GM20000 (cell line): ENCODE results near the gene SELE.

Source experiments
- DNase-seq: peaks from one replicate; pipeline ENCODE4 v3.0.0; 2012; ENCODE audit warnings: low spot score
- TF ChIP-seq, protein P1 (sequence below): IDR thresholded peaks from 2 replicates; pipeline ENCODE4 v1.5.1; 2012; ENCODE audit warnings: mild to moderate bottlenecking, control low read depth; ENCODE audit errors: extremely low read depth, missing control alignments

Gene SELE

DNA sequence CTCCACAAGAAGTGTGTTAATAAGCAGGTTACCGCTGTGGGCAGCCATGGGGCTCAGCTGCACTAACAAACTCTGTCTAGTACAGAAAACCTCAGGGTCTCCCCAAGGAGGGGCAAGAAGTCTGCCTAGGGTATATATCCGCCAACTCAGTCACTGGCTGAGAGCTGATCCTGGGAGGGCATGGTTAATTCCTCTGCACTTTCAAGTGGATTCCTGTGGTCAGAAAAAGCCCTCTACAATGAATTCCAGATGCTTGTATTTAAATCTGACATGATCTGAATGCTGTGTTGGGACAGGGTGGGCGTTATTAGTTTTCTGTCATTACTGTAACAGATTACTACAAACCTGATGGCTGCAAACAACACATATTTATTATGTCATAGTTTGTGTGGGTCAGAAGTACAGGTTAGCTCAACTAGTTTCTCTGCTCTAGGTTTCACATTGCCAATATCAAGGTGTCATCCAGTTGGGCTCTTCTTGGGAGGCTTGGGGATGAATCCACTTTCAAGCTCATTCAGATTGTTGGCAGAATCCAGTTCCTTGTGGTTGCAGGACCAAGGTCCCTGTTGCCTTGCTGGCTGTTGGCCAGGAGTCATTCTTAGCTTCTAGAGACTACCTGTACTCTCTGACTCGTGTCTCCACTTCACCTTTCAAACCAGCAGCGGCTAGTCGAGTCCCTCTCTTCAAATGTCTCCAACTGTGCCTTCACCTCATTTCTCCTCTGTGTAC lies 8.0 kb upstream of the SELE start:
- TF ChIP-seq, protein P1, sequence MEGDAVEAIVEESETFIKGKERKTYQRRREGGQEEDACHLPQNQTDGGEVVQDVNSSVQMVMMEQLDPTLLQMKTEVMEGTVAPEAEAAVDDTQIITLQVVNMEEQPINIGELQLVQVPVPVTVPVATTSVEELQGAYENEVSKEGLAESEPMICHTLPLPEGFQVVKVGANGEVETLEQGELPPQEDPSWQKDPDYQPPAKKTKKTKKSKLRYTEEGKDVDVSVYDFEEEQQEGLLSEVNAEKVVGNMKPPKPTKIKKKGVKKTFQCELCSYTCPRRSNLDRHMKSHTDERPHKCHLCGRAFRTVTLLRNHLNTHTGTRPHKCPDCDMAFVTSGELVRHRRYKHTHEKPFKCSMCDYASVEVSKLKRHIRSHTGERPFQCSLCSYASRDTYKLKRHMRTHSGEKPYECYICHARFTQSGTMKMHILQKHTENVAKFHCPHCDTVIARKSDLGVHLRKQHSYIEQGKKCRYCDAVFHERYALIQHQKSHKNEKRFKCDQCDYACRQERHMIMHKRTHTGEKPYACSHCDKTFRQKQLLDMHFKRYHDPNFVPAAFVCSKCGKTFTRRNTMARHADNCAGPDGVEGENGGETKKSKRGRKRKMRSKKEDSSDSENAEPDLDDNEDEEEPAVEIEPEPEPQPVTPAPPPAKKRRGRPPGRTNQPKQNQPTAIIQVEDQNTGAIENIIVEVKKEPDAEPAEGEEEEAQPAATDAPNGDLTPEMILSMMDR = no peak
- DNase-seq = no peak

DNA sequence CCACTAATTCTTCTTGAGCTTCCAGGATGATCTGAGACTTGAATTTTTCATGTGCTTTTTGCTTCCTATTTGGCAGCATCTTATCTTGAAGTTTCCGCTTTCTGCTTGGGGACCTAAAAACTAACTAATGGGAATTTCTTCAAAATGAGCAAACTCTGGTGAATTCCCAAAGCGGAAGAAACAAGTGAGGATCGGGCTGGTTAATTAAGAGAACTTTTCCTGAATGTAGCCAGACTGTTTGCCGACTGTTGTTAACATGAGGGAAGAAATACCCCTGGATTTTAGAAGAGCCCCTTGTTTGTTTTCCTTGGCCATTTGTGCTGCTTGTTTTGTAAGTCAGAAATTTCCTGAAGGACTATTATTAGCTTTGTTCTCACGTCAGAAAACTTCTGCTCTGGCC lies 6.1 kb upstream of the SELE start:
- DNase-seq = no peak
- TF ChIP-seq, protein P1 = no peak

DNA sequence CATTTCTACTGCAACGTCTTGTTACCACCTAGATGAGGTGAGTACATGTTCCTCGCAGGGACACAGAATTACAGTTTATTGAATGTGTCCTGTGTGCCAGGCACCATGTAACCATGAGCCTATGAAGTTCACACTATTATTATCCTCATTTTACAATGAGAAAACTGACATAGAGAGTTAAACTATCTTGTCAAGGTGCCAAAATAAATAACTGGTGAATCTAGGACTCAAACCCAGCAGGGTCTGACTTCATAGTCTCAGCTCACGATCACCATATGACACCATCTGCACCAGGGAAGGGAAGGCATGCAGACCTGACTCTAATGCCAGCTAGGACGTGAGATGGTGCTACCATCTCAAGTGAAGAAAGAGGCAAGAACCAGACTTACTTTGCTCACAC lies 2.4 kb downstream of the SELE start:
- no peak for DNase-seq
- TF ChIP-seq, protein P1 = no peak

DNA sequence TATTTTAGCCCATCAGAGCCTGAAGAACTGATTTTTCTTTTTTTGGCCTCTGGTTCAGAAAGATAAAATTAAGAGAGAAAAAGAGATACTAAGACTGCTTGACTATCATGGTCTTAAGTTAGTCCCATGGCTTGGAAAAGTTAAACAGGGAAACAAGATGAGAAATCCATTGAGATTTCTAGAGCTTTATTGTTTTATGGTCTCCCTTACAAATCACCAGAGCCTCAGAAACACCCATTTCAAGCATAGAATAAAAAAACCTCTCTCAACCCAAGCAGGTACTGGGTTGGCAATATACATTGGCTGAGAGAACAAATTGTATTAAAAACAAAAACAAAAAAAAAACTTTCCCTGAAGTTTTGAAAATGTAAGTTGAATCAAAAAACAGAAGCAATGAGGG lies 3.9 kb downstream of the SELE start:
- DNase-seq = no peak
- TF ChIP-seq, protein P1 = no peak

DNA sequence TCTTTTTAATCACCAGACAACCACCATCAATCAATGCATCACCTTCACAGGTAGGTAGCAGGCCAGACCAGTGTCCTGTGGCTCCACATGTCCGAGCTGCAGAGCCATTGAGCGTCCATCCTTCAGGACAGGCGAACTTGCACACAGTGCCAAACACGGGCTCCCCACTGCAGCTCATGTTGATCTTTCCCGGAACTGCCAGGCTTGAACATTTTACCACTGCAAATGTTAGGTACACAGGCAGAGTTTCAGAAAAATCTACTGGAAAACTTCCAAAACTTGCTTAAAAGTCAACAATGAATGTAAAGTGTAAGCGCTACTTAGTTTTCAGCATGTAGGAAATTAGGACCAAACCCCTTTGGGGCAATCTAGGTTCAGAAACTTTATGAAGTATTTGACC lies 6.6 kb downstream of the SELE start:
- DNase-seq = no peak

DNA sequence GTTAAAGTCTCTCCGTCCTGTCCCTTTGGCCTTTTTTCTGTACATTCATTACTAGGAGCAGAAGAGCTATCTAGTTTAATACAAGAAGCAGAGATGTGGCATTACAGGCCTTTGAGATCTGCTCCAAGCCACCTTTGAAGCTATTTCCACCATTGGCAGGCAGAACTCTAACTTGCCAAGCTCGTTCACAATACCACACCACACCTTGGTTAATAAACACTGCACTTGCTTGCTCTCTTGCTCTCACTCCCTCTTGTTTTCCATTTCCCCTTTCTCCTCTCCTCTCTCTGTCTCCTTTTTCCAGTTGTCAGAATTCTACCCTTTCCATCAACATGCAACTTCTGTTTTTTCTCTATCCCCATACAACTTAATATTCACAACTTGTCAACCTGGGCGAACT lies 7.0 kb downstream of the SELE start:
- DNase-seq = no peak
- TF ChIP-seq, protein P1 = no peak

More for the DNA sequence above, 6.6 kb downstream of the SELE start:
- TF ChIP-seq, protein P1 = no peak

DNA sequence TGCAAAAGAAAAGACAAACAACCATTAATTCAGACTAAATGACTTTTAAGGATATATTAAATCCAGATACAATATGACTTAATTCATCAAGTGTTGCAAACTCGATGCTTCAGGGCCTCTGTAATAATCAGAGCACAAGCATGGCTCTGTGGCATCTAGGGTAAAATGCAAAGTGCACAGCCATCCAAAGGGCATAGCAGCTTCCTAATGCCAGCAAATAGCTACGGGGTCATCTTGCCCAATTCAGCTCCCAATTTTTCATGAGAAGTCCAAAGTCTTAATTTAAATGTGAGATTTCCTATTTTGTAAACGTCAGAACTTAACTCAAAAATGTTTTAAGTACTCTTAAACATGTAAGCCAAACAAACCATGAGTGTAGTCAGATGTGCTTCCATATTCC lies 7.9 kb downstream of the SELE start:
- no peak for DNase-seq
- TF ChIP-seq, protein P1 = no peak
